ENCODE data around the gene SNX32. TPM values are rescaled to one million over a fixed set of nuclear protein-coding genes. Genes with fewer than 3 reads are reported as not detected.

The SNX32 gene
- total and polyA plus RNA-seq, 2 of the 13 experiments (the other 11 are each of a cell fraction or from before 2014, with no cell fraction given): 0.09 to 0.34 TPM

- TF ChIP-seq ZNF724P (CRISPR knock-in tag; IDR thresholded peaks at IDR 0.05; ENCODE audit: borderline replicate concordance) (0 out of 2 replicates have a peak, but pooled peaks have one; percentile 20), MBD4 (IDR thresholded peaks at IDR 0.05; ENCODE audit: borderline replicate concordance, low read length) (no peak), ZNF570 (CRISPR knock-in tag; IDR thresholded peaks at IDR 0.05; ENCODE audit: borderline replicate concordance) (no peak), ZNF598 (CRISPR knock-in tag; IDR thresholded peaks at IDR 0.05; ENCODE audit: borderline replicate concordance) (peak; percentile 60; the same call in 1 of the 2 replicates), ZSCAN21 (CRISPR knock-in tag; IDR thresholded peaks at IDR 0.05; ENCODE audit: borderline replicate concordance) (no peak), POLR2A (IDR thresholded peaks at IDR 0.05; ENCODE audit: insufficient read depth in 1 of 2, low read depth in 2 of 2, low read length in 2 of 2) (peak in 1 of 2 experiments; percentile 88; a peak in 2 of 4 replicates), SATB2 (CRISPR knock-in tag; IDR thresholded peaks at IDR 0.05) (no peak), GATA4 (IDR thresholded peaks at IDR 0.05; ENCODE audit: borderline replicate concordance, low read depth) (no peak), SMYD3 (CRISPR knock-in tag; IDR thresholded peaks at IDR 0.05) (no peak), BCLAF1 (IDR thresholded peaks at IDR 0.05) (no peak), ZNF441 (CRISPR knock-in tag; IDR thresholded peaks at IDR 0.05; ENCODE audit: borderline replicate concordance) (no peak), YEATS2 (CRISPR knock-in tag; IDR thresholded peaks at IDR 0.05; ENCODE audit: borderline replicate concordance) (peak; percentile 71; the same call in 1 of the 2 replicates), TEAD3 (CRISPR knock-in tag; optimal IDR thresholded peaks at IDR 0.05; ENCODE audit: borderline replicate concordance) (peak; percentile 67), PTBP1 (IDR thresholded peaks at IDR 0.05; ENCODE audit: low read depth, low read length, poor library complexity, severe bottlenecking) (no peak), UBTF (CRISPR knock-in tag; IDR thresholded peaks at IDR 0.05) (peak; percentile 50), MAFK (conservative IDR thresholded peaks at IDR 0.05 in 1 of 2, IDR thresholded peaks at IDR 0.05 in 1 of 2; ENCODE audit: low read length in 2 of 2) (no peak), ZNF496 (CRISPR knock-in tag; IDR thresholded peaks at IDR 0.05; ENCODE audit: insufficient replicate concordance) (no peak), DBP (CRISPR knock-in tag; IDR thresholded peaks at IDR 0.05; ENCODE audit: not compliant biosample characterization) (no peak)
These were observed 66.5 kb downstream of the SNX32 start, which contains the start of gene FOSL1 (continued) for GRCh38 chr11:65900125-65900898.
